Esophagus squamous epithelium (tissue), 4 donors: ENCODE measurements around the gene RAB15.

Experiments used
- CTCF ChIP-seq, 6 experiments: fragments of 450-650 bp in 4 of 6; fragments of 200-600 bp in 2 of 6; sonication (generic) in 2 of 6; IDR thresholded peaks; one replicate each; pipeline ENCODE4 v1.5.1; 2016 to 2019; ENCODE audit warnings: antibody characterized with exemption in 6 of 6, mild to moderate bottlenecking in 4 of 6, moderate library complexity in 4 of 6
- POLR2A ChIP-seq, 4 donors: fragments of 450-650 bp; IDR thresholded peaks; one replicate each; pipeline ENCODE4 v1.6.1; 2017; ENCODE audit warnings: antibody characterized with exemption in 4 of 4, mild to moderate bottlenecking in 4 of 4, moderate library complexity in 3 of 4

DNA sequence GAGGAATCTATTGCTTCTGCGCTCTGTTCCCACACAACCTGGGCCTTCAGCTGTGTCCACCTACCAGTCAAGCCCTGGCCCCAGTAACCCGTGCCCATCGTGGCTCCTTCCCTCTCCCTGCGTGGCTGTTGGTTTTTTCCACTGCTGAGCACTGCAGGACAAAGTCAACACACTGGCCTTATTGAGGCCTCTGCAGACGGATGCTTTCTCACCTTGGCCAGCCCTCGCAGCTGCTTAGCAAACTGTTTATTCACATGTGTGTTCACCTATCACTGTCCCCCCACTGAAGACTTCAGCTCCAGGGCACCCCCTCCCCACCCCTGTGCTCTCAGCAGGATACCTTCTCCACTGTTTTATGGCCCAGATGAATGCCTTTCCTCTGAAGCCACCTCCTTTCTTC, 16.8 kb downstream of the RAB15 start:
- TF ChIP-seq CTCF (IDR thresholded peaks at IDR 0.05) (no peak), POLR2A (IDR thresholded peaks at IDR 0.05) (no peak)
